HCT116 (cell line): ENCODE measurements around the gene TM9SF2. TPM values are rescaled to one million over a fixed set of nuclear protein-coding genes. Genes with fewer than 3 reads are reported as not detected.

Source experiments
- ATAC-seq: fragments of 200-7000 bp; cut with Tn5 transposase; 2 replicates; pipeline ENCODE4 v1.9.1; 2020; ENCODE audit warnings: mild to moderate bottlenecking, moderate library complexity
- BruUV-seq: library from RNA; stranded (reverse); fragments of 400-500 nt; replicated peaks from 2 replicates; lab custom pipeline; 2021; lab: Mats Ljungman, UMichigan
- CTCF ChIA-PET: fragments of 300-600 bp; sonication (Branson Sonifier 250); formaldehyde crosslinking; loops from one replicate; lab custom pipeline; 2021; ENCODE audit warnings: antibody characterized with exemption; lab: Charles Lee
- POLR2A ChIA-PET: fragments of 300-600, 350-600 bp; sonication (Branson Sonifier 250); formaldehyde crosslinking; loops from one replicate; lab custom pipeline; 2021; ENCODE audit warnings: antibody characterized with exemption; lab: Charles Lee
- RAD21 ChIA-PET, 2 experiments: fragments of 300-600 bp; sonication (Branson Sonifier 250); formaldehyde crosslinking; loops; one replicate each; lab custom pipeline; 2023; ENCODE audit warnings: low total read pairs in 2 of 2; ENCODE audit not compliant: uncharacterized antibody in 2 of 2, unreplicated experiment in 2 of 2, low non-redundant PET in 1 of 2; lab: Charles Lee
- DNase-seq: peaks from one replicate; pipeline ENCODE4 v3.0.0-alpha.2; 2010; ENCODE audit warnings: low read depth, low spot score
- H2AFZ ChIP-seq: fragments of 200-600 bp; shearing (Covaris generic), sonication (generic); 2 replicates; pipeline ENCODE4 v1.6.1; 2017; ENCODE audit warnings: low read depth, mixed run types, mixed read lengths, antibody characterized with exemption, low read length; ENCODE audit not compliant: poor library complexity, severe bottlenecking
- H3K27ac ChIP-seq: 2 replicates; pipeline ENCODE4 v1.5.1; 2012; ENCODE audit warnings: low read depth, low read length
- H3K27me3 ChIP-seq: fragments of 200-600 bp; sonication (generic); 2 replicates; pipeline ENCODE4 v1.6.1; 2016; ENCODE audit warnings: mixed run types, low read length, mixed read lengths; ENCODE audit not compliant: insufficient read depth
- H3K36me3 ChIP-seq, 2 experiments: fragments of 200-500 bp in 1 of 2; fragments of 200-600 bp in 1 of 2; sonication (Bioruptor generic) in 1 of 2; sonication (generic) in 1 of 2; 2 replicates each; pipeline versions ENCODE4 v1.5.1 to v1.6.1; 2014 to 2016; ENCODE audit warnings: low read length in 2 of 2, inconsistent platforms in 1 of 2, mixed read lengths in 1 of 2, mixed run types in 1 of 2; ENCODE audit not compliant: insufficient read depth in 2 of 2, control insufficient read depth in 1 of 2
- H3K4me1 ChIP-seq, 2 experiments: fragments of 200-600 bp in 1 of 2; sonication (generic) in 1 of 2; 2 replicates each; pipeline versions ENCODE4 v1.5.1 to v1.6.1; 2012 to 2017; ENCODE audit warnings: low read length in 2 of 2, inconsistent platforms in 1 of 2, mild to moderate bottlenecking in 1 of 2, mixed read lengths in 1 of 2, mixed run types in 1 of 2, moderate library complexity in 1 of 2; ENCODE audit not compliant: insufficient read depth in 2 of 2, control insufficient read depth in 1 of 2
- H3K4me2 ChIP-seq: fragments of 200-600 bp; sonication (generic); 2 replicates; pipeline ENCODE4 v1.6.1; 2017; ENCODE audit warnings: mixed run types, low read length, mixed read lengths
- H3K4me3 ChIP-seq, 2 experiments: fragments of 200-600 bp in 1 of 2; sonication (generic) in 1 of 2; replicated peaks in 1 of 2; 2 replicates each; pipeline ENCODE4 v1.5.1; 2011 to 2016; ENCODE audit warnings: low read length in 2 of 2, control low read depth in 1 of 2, low read depth in 1 of 2, mild to moderate bottlenecking in 1 of 2, mixed read lengths in 1 of 2, mixed run types in 1 of 2
- H3K79me2 ChIP-seq: fragments of 200-600 bp; sonication (generic); 2 replicates; pipeline ENCODE4 v1.6.1; 2017; ENCODE audit warnings: mild to moderate bottlenecking, mixed run types, low read length, moderate library complexity, mixed read lengths; ENCODE audit not compliant: insufficient read depth
- H3K9ac ChIP-seq: fragments of 200-600 bp; sonication (generic); 2 replicates; pipeline ENCODE4 v1.6.1; 2016; ENCODE audit warnings: low read length, mixed read lengths
- H3K9me2 ChIP-seq: fragments of 200-600 bp; sonication (generic), shearing (Covaris generic); 2 replicates; pipeline ENCODE4 v1.6.1; 2017; ENCODE audit warnings: mixed run types, mild to moderate bottlenecking, moderate library complexity; ENCODE audit not compliant: insufficient read depth
- H3K9me3 ChIP-seq, 2 experiments: fragments of 200-500 bp in 1 of 2; fragments of 200-600 bp in 1 of 2; sonication (Bioruptor generic) in 1 of 2; sonication (generic) in 1 of 2; 2 replicates each; pipeline ENCODE4 v1.6.1; 2014 to 2017; ENCODE audit warnings: low read length in 2 of 2, mixed read lengths in 2 of 2, inconsistent platforms in 1 of 2, low read depth in 1 of 2, mild to moderate bottlenecking in 1 of 2, mixed run types in 1 of 2, moderate library complexity in 1 of 2; ENCODE audit not compliant: control insufficient read depth in 1 of 2, insufficient read depth in 1 of 2
- H4K20me1 ChIP-seq: fragments of 200-600 bp; sonication (generic), shearing (Covaris generic); 2 replicates; pipeline ENCODE4 v1.6.1; 2017; ENCODE audit warnings: mixed run types, mild to moderate bottlenecking, moderate library complexity; ENCODE audit not compliant: insufficient read depth
- CBX3 ChIP-seq: IDR thresholded peaks from 2 replicates; pipeline ENCODE4 v1.6.1; 2012; ENCODE audit warnings: low read depth
- CEBPB ChIP-seq: IDR thresholded peaks from 2 replicates; pipeline ENCODE4 v1.6.1; 2012; ENCODE audit warnings: low read depth
- EGR1 ChIP-seq: IDR thresholded peaks from 2 replicates; pipeline ENCODE4 v1.6.1; 2012; ENCODE audit warnings: low read depth
- ELF1 ChIP-seq: IDR thresholded peaks from 2 replicates; pipeline ENCODE4 v1.6.1; 2012; ENCODE audit warnings: low read depth, borderline replicate concordance
- EZH2 ChIP-seq: fragments of 200-600 bp; sonication (generic); IDR thresholded peaks from 2 replicates; pipeline ENCODE4 v1.6.1; 2017; ENCODE audit warnings: antibody characterized with exemption, mixed run types
- EZH2phosphoT487 ChIP-seq: fragments of 200-600 bp; IDR thresholded peaks from 2 replicates; pipeline ENCODE4 v1.6.1; 2018; ENCODE audit warnings: antibody characterized with exemption, borderline replicate concordance
- FOSL1 ChIP-seq: IDR thresholded peaks from 2 replicates; pipeline ENCODE4 v1.6.1; 2012; ENCODE audit warnings: low read depth
- POLR2A ChIP-seq: IDR thresholded peaks from 2 replicates; pipeline ENCODE4 v1.7.0; 2011; ENCODE audit warnings: borderline replicate concordance; ENCODE audit not compliant: insufficient read depth, insufficient read length; ENCODE audit errors: extremely low read depth
- POLR2AphosphoS5 ChIP-seq: IDR thresholded peaks from 2 replicates; pipeline ENCODE4 v1.6.1; 2011; ENCODE audit warnings: mild to moderate bottlenecking, low read depth, low read length, moderate library complexity
- RAD21 ChIP-seq: IDR thresholded peaks from 2 replicates; pipeline ENCODE4 v1.6.1; 2012; ENCODE audit warnings: low read depth, mild to moderate bottlenecking
- SIN3A ChIP-seq: IDR thresholded peaks from 2 replicates; pipeline ENCODE4 v1.6.1; 2012; ENCODE audit warnings: low read depth
- SP1 ChIP-seq: IDR thresholded peaks from 2 replicates; pipeline ENCODE4 v1.6.1; 2012; ENCODE audit warnings: low read depth
- TCF7L2 ChIP-seq: IDR thresholded peaks from 2 replicates; pipeline ENCODE4 v1.7.0; 2011; ENCODE audit warnings: borderline replicate concordance, inconsistent platforms; ENCODE audit not compliant: insufficient read depth, insufficient read length; ENCODE audit errors: extremely low read depth
- YY1 ChIP-seq: IDR thresholded peaks from 2 replicates; pipeline ENCODE4 v1.6.1; 2011; ENCODE audit warnings: low read length, low read depth, moderate library complexity, mild to moderate bottlenecking; ENCODE audit not compliant: insufficient replicate concordance; ENCODE audit errors: extremely low read depth
- ZFX ChIP-seq: fragments of 450-650 bp; IDR thresholded peaks from 2 replicates; pipeline ENCODE4 v1.6.1; 2017
- ZNF274 ChIP-seq: fragments of 200-500 bp; sonication (Bioruptor generic); IDR thresholded peaks from 2 replicates; pipeline ENCODE4 v1.6.1; 2014; ENCODE audit warnings: mild to moderate bottlenecking, low read depth, low read length, inconsistent platforms
- intact Hi-C: fragments of 100-400 bp; cut with micrococcal nuclease; formaldehyde crosslinking; loops from 2 replicates; pipeline ENCODE4 v1.10.0; 2022
- total RNA-seq: library from RNA; stranded (reverse); gene quantifications from one replicate; pipeline ENCODE4 v1.2.1, GENCODE V29; 2021; ENCODE audit not compliant: unreplicated experiment
- TF ChIP-seq, protein P1 (sequence below): IDR thresholded peaks from 2 replicates; pipeline ENCODE4 v1.6.1; 2012; ENCODE audit warnings: low read depth
- TF ChIP-seq, protein P2 (sequence below): IDR thresholded peaks from 2 replicates; pipeline ENCODE4 v1.6.1; 2011; ENCODE audit warnings: mild to moderate bottlenecking, low read length, moderate library complexity; ENCODE audit not compliant: insufficient replicate concordance; ENCODE audit errors: extremely low read depth
- TF ChIP-seq, protein P3 (sequence below): IDR thresholded peaks from 2 replicates; pipeline ENCODE4 v1.6.1; 2012
- TF ChIP-seq, protein P4 (sequence below): IDR thresholded peaks from 2 replicates; pipeline ENCODE4 v1.6.1; 2012

Gene TM9SF2
- total RNA-seq, 1 experiment from 2014 or later: 77.8 TPM

DNA sequence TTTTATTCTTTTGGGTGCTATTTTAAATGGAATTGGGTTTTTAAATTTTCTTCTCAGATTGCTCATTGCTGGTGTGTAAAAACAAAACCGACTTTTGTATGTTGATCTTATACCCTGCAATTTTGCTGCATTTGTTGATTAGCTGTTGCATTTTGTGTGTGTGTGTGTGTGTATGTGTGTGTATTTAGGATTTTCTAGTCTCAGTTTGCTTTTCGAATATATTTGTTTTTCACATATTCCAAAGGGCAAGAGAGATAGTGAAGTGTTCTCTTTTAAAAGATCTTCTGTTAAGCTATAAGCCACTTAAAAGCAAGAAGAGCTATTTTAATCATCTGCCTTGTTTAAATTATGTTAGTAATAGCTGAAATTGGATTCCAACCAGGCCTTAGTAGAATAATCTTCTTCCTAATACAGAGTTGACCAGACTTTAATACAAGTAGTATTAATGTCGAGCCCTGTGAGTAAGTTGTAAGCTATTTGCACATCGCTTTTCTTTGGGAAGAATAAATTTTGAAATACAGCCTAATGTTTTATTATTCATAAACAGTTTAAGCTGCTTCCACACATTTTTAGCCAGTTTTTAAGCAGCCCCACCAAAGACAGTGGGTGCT, 57.4 kb downstream of the TM9SF2 start:
- Histone ChIP-seq H3K9me2 (no peaks in the 10 kb centered on the region), H2AFZ (no peak overlapping the region), H3K4me2 (no peak overlapping the region), H3K79me2 (no peaks in the 10 kb centered on the region), H4K20me1 (no peaks in the 10 kb centered on the region), H3K36me3 (peaks cover 5 to 9% of the 10 kb centered on the region in 2 experiments; a peak in 1 of 4 replicates), H3K4me1 (no peaks in the 10 kb centered on the region), H3K4me3 (no peak overlapping the region), H3K9ac (no peak overlapping the region), H3K9me3 (no peaks in the 10 kb centered on the region), H3K27me3 (no peaks in the 10 kb centered on the region), H3K27ac (no peak overlapping the region)
- CTCF ChIA-PET: no interaction called here
- ATAC-seq: no peak
- TF ChIP-seq ZFX (no peak), CEBPB (no peak), ZNF274 (no peak), EZH2phosphoT487 (no peak), YY1 (no peak), FOSL1 (no peak), ELF1 (no peak), EGR1 (no peak), SP1 (no peak), TCF7L2 (no peak), RAD21 (no peak), EZH2 (no peak), POLR2AphosphoS5 (no peak), POLR2A (no peak), CBX3 (no peak), SIN3A (no peak)
- TF ChIP-seq, protein P1, sequence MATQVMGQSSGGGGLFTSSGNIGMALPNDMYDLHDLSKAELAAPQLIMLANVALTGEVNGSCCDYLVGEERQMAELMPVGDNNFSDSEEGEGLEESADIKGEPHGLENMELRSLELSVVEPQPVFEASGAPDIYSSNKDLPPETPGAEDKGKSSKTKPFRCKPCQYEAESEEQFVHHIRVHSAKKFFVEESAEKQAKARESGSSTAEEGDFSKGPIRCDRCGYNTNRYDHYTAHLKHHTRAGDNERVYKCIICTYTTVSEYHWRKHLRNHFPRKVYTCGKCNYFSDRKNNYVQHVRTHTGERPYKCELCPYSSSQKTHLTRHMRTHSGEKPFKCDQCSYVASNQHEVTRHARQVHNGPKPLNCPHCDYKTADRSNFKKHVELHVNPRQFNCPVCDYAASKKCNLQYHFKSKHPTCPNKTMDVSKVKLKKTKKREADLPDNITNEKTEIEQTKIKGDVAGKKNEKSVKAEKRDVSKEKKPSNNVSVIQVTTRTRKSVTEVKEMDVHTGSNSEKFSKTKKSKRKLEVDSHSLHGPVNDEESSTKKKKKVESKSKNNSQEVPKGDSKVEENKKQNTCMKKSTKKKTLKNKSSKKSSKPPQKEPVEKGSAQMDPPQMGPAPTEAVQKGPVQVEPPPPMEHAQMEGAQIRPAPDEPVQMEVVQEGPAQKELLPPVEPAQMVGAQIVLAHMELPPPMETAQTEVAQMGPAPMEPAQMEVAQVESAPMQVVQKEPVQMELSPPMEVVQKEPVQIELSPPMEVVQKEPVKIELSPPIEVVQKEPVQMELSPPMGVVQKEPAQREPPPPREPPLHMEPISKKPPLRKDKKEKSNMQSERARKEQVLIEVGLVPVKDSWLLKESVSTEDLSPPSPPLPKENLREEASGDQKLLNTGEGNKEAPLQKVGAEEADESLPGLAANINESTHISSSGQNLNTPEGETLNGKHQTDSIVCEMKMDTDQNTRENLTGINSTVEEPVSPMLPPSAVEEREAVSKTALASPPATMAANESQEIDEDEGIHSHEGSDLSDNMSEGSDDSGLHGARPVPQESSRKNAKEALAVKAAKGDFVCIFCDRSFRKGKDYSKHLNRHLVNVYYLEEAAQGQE: no peak
- TF ChIP-seq, protein P2, sequence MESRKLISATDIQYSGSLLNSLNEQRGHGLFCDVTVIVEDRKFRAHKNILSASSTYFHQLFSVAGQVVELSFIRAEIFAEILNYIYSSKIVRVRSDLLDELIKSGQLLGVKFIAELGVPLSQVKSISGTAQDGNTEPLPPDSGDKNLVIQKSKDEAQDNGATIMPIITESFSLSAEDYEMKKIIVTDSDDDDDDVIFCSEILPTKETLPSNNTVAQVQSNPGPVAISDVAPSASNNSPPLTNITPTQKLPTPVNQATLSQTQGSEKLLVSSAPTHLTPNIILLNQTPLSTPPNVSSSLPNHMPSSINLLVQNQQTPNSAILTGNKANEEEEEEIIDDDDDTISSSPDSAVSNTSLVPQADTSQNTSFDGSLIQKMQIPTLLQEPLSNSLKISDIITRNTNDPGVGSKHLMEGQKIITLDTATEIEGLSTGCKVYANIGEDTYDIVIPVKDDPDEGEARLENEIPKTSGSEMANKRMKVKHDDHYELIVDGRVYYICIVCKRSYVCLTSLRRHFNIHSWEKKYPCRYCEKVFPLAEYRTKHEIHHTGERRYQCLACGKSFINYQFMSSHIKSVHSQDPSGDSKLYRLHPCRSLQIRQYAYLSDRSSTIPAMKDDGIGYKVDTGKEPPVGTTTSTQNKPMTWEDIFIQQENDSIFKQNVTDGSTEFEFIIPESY: no peak
- TF ChIP-seq, protein P3, sequence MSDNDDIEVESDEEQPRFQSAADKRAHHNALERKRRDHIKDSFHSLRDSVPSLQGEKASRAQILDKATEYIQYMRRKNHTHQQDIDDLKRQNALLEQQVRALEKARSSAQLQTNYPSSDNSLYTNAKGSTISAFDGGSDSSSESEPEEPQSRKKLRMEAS: no peak
- TF ChIP-seq, protein P4, sequence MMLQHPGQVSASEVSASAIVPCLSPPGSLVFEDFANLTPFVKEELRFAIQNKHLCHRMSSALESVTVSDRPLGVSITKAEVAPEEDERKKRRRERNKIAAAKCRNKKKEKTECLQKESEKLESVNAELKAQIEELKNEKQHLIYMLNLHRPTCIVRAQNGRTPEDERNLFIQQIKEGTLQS: no peak
- intact Hi-C loops: no loop called here
- POLR2A ChIA-PET: no interaction called here
- DNase-seq: no peak
- no TSS peak for BruUV-seq
- RAD21 ChIA-PET: no interaction called here
